GM19372 (cell line): ENCODE measurements around the gene DPY30.
"Not testable (repeated sequence)": the region's sequence is repeated elsewhere in the genome, so short reads cannot be mapped to it uniquely, and the experiment has no call there.

Experiments
- ATAC-seq: cut with Tn5 transposase; IDR thresholded peaks from one replicate; pipeline ENCODE4 v1.9.1; 2021; ENCODE audit warnings: mild to moderate bottlenecking, low read depth, moderate library complexity; ENCODE audit not compliant: unreplicated experiment

The DPY30 gene

GRCh38 chr2:32039447-32040219, at the start of gene DPY30:
Gene DPY30 (minus strand): TSS chr2:32039805. CDS start chr2:32039456, 349 bp downstream.
- peak; percentile 92 for ATAC-seq

DNA sequence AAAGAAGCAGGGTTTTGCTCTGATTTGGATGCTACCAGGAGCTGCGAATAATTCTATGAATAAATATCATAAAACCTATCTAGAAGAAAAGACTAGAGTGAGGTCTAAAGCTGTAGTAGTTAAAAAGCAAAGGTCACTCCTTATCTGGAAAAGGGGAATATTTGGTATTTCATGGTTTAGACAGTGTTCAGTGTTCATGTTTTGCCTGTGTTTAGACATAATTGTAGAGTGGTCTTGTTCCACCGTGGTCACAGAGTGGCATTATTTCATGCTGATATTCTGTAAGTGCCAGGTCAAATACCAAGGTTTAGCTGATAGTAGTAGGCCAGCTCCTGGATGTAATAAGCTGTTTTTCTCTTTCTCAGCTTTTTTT, 34.5 kb upstream of the DPY30 start:
- no peak for ATAC-seq

GRCh38 chr2:32067549-32067948, 27.9 kb upstream of the DPY30 start:
- no peak for ATAC-seq

GRCh38 chr2:32064713-32065112, 25.1 kb upstream of the DPY30 start:
- no peak for ATAC-seq

- peak; percentile 6 for ATAC-seq
Measured at GRCh38 chr2:32064021-32064601, 24.5 kb upstream of the DPY30 start.

- ATAC-seq = peak; percentile 96
Measured at GRCh38 chr2:32063310-32064020, 23.9 kb upstream of the DPY30 start, which contains the start of gene SPAST. Gene SPAST (plus strand): TSS chr2:32063556. CDS start chr2:32063832, 276 bp downstream.

DNA sequence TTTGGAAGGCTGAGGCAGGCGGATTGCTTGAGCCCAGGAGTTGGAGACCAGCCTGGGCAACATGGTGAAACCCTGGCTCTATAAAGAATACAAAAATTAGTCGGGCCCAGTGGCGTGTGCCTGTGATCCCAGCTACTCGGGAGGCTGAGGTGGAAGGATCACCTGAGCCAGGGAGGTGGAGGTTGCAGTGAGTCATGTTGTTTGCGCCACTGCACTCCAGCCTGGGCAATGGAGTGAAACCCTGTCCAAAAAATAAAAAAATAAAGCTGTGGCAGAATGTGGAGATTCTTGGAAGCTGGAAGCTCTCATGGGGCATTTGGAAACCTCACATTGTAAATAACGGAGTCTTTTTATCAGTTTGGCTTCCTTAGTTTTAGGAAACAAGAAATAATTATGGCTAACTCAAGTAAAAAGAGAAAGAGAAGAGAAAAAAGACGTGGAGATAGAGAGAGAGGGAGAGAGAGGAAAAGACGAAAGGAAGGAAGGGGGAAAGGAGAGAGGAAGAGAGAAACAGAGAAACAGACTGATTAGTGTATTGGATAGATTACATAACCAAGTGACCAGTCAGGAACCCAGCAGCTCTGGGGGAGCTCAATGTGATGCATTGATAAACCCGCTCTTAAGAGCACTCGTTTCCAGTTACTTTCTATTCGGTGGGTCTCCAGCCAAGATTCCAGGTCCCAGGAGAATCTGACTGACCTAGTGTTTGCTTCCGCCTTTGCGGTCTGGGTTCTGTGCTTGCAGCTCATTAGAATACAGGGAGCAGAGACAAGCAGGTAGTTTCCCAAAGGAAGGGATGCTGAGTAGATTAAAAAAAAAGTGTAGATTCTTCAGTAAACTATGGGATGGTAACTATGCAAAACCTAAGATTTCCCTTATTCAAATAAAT, 22.6 kb upstream of the DPY30 start:
- no peak for ATAC-seq

DNA sequence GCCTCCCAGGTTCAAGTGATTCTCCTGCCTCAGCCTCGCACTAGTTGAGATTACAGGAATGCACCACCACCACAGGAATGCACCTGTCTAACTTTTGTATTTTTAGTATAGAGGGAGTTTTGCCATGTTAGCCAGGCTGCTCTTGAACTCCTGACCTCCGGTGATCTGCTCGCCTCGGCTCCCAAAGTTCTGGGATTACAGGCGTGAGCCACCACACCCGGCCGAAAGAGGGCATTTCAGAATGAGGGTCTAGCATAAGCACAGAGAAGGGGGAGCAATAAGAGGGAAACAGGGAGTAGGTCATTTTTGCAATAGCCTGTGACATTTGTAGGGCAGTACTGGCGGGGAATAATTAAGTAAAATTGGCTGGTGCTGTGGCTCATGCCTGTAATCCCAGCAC, 21.8 kb upstream of the DPY30 start:
- ATAC-seq = no peak

GRCh38 chr2:32060266-32060665, 20.7 kb upstream of the DPY30 start:
- ATAC-seq = no peak

GRCh38 chr2:32058130-32058529, 18.5 kb upstream of the DPY30 start:
- ATAC-seq = no peak

GRCh38 chr2:32054583-32054982, 15.0 kb upstream of the DPY30 start:
- not testable (repeated sequence) for ATAC-seq

DNA sequence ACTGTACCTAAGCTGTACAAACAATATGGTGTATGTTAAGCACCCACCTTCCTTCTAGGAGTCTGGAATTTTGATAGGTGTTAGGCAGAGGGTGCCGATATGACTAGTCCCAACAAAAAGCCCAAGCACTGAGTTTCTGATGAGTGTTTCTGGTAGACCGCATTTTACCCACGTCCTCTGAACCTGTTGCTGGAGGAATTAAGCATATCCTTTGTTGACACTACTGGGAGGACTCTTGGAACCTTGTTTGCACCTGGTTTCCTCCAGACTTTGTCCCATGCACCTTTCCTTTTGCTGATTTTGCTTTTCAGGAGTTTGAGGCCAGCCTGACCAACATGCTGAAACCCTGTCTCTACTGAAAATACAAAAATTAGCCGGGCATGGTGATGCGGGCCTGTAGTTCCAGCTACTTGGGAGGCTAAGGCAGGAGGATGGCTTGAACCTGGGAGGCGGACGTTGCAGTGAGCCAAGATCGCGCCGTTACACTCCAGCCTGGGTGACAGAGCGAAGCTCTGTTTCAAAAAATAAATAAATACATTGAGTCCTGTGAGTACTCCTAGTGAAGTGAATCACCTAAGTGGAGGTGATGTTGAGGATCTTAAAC, 12.3 kb upstream of the DPY30 start:
- ATAC-seq = no peak

DNA sequence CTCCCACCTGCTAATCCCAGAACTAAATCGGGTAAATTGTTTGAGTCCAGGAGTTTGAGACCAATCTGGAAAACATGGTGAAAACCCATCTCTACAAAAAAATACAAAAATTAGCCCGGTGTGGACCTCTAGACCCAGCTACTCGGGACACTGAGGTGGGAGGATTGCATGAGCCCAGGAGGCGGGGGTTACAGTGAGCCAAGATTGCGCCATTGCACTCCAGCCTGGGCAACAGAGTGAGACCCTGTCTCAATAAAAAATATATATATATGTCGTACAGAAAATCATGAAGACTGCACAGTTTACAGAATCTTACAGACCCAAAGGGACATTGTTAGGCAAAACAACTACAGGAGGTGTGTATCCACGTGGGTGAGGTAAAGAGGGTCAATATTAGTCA, 4.0 kb upstream of the DPY30 start:
- no peak for ATAC-seq

DNA sequence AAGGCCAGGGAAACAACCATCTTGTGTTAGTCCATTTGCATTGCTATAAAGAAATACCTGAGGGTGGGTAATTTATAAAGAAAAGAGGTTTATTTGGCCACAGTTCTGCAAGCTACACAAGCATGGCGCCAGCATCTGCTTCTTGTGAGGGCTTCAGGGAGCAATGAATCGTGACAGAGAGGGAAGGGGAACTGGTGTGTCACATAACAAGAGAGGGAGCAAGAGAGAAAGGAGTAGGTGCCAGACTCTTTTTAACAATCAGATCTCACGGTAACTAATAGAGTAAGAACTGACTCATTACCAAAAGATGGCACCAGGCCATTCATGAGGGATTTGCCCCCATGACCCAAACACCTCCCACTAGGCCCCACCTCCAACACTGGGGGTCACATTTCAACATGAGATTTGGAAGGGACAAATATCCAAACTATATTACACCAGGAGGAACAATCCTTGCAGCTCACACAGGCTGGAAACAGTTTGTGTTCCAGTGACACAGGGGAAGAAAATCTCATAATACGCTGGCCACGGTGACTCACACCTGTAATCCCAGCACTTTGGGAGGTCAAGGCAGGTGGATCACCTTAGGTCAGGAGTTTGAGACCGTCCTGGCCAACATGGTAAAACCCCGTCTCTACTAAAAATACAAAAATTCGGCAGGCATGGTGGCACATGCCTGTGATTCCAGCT, 5.3 kb downstream of the DPY30 start:
- not testable (repeated sequence) for ATAC-seq

DNA sequence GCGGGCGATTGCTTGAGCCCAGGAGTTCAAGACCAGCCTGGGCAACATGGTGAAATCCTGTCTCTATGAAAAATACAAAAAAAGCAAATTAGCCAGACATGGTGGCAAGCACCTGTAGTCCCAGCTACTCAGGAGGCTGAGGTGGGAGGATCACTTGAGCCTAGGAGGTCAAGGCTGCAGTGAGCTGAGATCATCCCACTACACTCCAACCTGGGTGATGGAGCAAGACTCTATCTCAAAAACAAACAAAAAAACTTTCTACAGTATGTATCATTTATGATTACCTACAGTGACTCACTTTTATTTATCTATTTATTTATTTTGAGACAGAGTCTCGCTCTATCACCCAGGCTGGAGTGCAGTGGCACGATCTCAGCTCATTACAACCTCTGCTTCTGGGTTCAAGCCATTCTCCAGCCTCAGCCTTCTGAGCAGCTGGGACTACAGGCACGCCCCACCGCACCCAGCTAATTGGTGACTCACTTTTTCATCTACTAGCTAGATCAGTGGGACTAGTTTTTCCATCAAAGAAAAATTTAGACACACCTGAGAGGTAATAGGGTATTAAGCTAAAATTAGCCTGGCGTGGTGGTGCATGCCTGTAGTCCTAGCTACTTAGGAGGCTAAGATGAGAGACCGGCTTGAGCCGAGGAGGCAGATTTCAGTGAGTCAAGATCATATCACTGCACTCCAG, 20.7 kb downstream of the DPY30 start:
- not testable (repeated sequence) for ATAC-seq

- ATAC-seq = no peak
Measured at GRCh38 chr2:32012872-32013271, 26.7 kb downstream of the DPY30 start.

DNA sequence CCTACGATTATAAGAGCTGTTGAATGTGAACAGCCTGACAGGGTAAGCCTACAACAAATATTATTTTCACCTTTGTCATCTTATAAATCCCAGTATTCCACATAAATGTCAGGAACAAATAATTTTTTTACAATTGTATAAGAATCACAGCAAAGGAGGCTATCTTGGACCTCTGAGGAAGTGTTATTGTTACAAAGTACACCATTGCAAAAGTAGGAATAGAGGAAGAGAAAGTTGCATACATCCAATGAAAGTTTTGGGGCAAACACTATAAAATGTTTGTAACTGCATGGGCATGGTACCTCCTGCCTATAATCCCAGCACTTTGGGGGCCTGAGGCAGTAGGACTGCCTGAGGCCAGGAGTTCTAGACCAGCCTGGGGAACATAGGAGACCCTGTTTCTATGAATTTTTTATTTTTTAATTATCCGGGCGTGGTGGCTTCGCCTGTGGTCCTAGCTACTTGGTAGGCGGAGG, 28.1 kb downstream of the DPY30 start:
- ATAC-seq = no peak

GRCh38 chr2:32010670-32011484, 28.7 kb downstream of the DPY30 start, which contains the start of gene MEMO1:
Gene MEMO1 (minus strand): TSS chr2:32011008. CDS start chr2:32010247, 761 bp downstream.
- peak; percentile 55 for ATAC-seq
